T-helper 1 cell (primary cell): Measurements from ENCODE around the gene SALL2.

Experiments used
- DNase-seq, 5 donors: peaks; one replicate each; pipeline ENCODE4 v3.0.0-alpha.2; 2012 to 2020

The SALL2 gene

DNA sequence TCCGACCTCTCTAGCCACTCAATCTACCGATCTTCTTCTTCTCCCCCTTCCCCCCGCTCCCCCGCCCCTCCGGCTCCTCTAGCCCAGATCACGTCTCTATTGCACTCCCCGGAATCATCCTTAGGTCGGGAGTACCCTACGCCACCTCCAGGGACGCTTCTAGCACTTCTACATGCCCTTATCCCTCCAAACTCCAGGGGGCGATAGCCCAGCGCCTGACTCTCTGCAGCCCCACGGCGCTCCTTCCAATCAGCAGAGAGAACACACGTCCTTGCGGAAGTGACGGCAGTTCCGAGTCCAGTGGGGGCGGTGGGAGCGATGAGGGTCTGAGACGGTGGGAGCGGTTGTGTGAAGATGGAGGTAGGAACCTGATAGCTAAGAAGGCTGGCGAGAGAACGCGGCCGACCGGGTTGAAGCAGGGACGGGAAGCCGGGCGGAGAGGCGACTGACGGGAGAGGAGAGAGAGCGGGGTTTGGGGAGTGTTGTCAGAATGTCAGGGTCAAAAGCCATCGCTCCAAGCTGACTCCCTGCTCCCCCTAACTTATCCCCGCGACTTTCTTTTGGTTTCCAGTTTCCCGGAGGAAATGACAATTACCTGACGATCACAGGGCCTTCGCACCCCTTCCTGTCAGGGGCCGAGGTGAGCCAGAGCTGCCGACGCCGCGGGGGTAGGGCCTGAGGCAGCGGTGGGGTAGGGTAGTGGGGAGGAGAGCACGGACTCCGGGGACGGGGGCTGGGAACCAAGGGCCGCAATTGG is 49.0 kb downstream of the SALL2 start, which contains the start of the genes RAB2B and TOX4:
RAB2B (minus strand) TSS at position 35 of the 757 bp plus-strand sequence. CDS start 87 bp downstream, outside the sequence.
TOX4 (plus strand) TSS at position 271 of the 757 bp plus-strand sequence; CDS start at position 355, 84 bp downstream.
- peak; percentile 89 to 98 (median 94) for DNase-seq

DNA sequence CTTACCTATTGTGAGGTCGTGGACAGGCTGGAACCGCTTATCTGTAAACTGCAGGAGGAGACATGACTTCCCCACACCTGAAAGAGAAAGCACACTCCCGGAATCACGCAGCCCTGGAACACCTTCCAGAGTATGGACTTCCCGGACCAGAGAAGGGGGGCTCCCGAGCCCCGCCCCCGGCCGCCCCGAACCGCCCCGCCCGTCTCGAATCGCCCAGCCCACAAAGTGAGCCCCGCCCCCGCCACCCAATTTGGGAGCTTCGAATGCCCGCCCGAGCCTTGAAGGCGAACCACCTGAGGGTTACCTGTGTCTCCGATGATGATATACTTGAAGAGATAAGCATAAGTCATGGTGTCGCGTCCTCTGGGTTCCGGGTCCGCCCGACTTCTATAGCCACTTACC is 49.6 kb downstream of the SALL2 start:
- DNase-seq: peak in 4 of 5 donors; percentile 80 to 83 (median 82)

DNA sequence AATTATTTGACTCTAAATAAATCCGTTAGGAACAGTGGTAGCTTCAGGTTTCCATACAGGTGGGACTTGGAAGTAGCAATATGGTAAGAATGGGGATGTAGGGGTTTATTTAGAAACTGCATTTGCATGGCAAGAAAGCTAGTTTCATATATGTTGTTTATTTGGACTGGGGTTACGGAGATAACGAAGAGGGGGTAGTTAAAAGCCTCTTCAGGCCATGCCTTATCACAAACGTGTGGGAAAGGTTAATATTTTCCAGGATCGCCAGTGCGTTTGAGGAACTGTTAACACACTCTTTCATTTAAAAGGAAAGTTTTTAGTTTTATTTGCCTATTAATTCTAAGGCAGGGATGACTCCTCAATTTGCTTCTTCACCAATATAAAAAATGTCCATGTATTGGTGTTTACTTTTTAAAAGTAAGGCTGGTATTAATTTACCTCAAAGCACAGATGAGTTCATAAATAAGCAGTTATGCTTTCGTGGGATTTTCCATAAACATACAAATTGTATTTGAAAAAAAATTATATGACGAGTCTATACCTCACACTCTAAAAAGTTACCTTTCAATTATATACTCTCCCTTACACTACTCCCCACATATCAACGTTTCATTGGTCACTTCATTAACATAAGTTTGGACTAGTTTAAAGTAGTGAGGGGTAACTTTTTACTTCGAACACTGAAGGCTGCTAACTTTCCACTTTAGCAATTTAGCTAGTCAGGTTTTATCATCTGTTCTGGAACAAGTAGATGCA is 50.2 kb downstream of the SALL2 start:
- DNase-seq: no peak
